GM18868 (cell line): ENCODE measurements around the gene RAD54L.
A peak's percentile ranks its signal among the peaks of the same experiment; 100 is the strongest.

Source experiments
- ATAC-seq: cut with Tn5 transposase; IDR thresholded peaks from one replicate; pipeline ENCODE4 v1.9.1; 2021; ENCODE audit warnings: mild to moderate bottlenecking, moderate library complexity; ENCODE audit not compliant: unreplicated experiment

RAD54L gene

DNA sequence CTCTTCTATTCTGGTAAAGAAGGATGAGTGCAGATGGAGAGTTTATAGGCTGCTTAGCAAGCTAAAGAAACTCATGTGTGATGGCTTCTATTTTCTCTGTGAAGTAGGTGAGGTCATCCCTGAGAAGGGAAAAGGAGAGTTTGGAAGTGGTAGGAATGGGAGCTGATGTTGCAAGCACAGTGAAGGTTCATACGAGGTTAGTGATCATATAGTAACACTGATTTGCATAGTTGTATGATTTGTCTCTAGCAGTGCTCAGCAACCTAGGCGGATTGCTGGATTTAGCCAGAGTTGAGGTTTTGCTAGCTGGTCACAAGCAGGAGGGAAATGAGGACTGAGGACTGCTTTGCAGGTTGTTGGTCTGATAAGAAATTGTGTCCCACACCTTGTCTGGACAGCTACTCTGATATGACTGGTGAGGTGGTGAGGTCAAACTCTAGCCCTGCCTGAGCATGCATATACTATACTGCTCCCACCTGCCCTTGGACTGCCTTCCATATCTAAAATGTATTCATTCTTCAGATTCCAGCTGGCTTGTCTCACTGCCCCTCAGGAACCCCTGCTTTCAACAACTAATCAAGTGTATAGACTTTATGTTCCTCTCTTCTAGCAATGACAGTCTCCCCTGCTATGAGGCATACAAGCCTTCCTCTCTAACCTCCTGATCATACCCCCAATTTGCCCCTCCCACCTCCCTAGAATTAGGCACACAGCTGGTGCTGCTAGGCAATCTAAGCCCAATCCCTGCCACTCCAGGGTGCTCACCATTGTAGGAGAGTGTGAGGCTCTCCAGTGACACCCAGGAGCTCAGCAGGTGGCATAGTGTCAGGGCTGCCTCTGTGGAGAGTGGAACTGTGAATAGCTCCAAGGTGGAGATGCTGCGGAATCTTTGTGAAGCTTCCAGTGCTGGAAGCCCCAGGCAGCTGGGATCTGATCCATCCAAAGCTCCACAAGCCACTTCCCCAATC, 37.3 kb downstream of the RAD54L start:
- ATAC-seq, result no peak

DNA sequence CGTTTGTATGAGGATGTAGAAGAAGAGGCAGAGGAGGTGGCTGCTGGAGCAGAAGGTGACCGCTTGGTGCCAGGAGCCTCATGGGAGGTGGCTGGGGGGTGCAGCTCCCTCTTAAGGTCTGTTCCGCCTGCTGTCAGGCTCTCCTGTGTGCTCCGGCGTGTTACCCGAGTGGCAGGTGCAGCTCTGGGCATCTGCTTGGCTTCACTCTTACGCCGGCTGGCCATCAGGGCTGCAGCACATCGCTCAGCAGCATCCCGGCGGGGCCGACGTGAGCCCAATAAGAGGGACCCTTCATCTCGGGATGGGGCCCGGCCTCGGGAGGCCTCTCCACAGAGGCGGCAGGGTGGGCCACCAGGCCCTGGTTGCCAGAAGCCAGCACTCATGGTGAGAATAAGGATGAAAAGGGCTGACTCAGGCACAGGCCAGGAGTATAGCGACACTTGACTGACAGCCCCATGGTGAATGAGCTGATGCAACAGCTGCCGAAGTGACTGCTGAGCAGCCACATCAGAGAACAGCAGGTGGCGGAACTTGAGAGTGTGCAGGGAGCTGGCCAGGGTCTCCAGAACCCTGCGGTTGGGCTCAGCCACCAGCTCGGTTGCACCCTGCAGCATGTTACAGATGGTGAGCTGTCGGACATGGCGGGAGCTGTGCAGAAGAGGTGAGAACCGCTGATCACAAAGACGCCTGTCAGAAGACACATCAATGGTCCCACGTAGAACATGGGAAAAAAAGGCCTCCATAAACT, 38.3 kb downstream of the RAD54L start:
- ATAC-seq, result no peak

DNA sequence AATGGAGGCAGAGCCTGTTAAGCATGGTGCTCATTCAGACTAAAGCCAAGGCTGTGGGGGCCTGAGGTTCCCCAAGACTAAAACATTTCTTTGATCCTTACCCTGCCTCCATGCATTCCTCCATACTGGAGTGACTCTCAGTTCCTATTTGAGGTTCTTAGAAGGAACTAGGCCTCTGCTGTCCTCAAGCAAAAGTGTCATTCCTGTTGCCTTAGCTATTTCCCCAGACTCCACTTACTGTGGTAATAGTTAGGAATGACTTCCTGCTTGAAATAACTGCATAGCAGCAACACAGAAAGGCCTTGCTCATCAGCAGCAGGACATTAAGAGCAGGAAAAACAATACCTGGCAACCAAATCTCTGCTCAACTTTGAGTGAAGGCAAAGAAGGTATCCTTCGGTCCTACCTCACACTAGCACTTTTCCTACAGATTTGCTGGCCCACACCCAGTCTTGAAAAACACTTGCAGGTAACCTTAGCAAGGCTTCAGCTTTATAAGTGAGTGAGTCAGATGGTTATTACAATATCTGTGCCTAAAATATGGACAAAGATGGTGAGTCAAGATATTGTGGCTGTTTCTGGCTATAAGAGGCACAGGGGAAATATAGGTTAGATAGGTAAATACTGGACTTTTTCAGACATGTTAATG, 41.0 kb downstream of the RAD54L start:
- no peak for ATAC-seq

DNA sequence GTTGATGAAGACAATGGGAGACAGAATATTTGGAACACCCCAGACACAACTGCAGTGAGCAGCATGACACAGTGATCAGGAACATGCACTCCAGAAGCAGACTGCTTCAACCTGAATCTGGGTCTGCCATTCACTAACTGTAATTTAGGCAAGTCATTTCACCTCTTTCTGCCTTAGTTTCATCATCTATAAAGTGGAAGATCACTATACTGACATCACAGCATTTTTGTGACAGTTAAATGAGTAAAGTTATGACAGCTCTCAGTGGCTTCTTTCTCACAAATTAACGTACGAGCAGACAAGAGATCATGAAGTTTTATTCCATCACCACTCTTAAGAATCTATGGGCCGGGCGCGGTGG, 41.6 kb downstream of the RAD54L start:
- no peak for ATAC-seq

DNA sequence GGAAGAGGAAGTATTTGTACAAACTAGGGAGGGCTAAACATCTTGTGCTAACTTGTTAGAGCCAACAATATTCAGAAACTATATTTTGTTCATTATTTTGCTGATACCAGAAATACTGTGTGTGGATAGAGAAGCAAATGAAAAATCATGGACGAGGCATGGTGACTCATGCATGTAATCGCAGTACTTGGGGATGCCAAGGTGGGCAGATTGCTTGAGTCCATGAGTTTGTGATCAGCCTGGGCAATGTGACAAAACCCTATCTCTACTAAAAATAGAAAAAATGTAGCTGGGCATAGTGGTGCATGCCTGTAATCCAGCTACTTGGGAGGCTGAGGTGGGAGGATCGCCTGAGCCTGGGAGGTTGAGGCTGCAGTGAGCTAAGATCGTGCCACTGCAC, 42.4 kb downstream of the RAD54L start:
- ATAC-seq, result no peak

DNA sequence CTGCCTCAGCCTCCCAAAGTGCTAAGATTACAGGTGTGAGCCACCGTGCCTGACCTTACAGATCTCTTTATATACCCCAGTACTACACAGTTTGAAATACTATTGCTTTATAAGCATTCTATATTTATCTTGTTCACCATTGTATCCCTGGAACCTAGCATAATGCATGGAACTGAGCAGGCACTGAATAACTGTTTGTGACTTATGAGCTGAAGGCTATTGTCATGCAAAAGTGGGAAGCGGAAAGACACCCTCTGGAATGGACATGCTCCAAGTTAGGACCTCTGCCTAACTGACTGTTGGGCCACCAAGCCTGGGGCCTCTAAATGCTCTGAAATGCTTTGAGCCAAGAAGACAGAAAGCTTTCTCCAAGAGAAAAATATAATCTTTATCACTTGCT, 47.7 kb downstream of the RAD54L start:
- no peak for ATAC-seq

DNA sequence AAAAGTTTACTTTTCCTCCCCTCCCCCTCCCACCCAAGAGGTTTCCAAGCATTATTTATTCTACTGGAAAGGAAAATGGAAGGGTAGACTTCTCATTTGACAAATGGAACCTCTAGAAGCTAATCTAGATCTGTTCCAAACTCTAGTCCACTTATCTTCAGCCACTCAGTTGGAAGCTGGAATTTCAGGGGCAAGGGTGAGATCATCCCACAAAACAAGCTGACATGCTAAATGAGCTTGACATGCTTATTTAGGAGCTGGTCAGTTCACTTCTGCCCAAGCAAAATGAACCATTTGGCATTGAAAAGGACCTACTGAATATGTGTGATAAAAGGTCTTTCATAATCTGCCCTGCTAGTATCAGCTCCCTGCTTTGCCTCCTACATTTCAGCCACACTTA, 50.8 kb downstream of the RAD54L start:
- ATAC-seq, result no peak

DNA sequence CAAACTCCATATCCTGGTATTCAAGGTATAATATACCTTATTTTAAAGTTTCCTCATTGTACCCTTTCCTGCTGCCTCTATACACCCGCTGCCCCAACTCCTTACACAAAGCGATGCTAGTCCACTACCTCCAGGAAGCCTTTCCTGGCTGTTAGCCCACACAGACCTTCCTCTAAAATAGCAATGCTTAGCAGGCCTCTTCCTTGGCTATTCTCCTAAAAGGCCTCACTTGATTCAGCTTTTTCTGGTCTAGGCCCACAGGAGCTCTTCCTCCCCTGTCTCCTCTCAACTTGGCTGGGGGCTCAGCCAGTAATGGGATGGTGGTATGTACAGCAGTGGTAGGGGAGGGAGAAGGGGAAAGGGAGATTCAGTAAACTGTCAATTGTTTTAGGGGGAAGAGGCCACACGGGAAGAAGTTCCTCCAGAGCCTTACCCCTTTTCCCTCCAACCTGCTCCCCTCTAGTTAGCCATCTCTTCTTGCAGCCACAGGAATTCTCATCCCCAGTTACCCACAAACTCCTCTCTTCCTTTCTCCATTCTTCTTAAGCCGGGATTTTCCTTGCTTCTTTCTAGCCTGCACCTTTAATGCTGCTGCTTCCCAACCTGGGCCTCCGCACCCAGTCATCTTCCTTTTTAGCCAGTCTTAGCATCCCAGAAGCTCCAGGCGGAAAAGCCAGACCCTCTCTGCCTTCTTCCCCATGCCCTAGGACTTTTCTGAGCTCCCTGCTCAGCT, 53.3 kb downstream of the RAD54L start:
- no peak for ATAC-seq

DNA sequence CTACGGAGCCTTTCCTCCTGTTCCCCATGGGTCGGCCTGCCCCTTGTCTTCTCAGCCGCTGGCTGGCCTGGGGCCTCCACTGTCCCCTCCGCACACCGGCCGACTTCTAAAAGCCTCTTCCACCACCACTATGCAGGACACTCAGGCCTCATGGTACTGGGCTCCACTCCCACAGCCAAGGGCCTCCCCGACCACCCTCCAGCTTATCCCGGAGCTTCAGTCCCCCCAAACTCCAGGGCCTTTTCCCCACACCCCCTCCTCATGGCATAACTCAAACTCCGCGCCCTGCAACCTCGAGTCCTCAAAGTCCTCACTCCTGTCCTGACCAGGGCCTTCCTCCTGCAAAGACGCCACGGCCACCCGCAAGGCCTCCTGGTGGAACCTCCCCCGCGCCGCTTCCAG, 53.8 kb downstream of the RAD54L start:
- ATAC-seq, result no peak

DNA sequence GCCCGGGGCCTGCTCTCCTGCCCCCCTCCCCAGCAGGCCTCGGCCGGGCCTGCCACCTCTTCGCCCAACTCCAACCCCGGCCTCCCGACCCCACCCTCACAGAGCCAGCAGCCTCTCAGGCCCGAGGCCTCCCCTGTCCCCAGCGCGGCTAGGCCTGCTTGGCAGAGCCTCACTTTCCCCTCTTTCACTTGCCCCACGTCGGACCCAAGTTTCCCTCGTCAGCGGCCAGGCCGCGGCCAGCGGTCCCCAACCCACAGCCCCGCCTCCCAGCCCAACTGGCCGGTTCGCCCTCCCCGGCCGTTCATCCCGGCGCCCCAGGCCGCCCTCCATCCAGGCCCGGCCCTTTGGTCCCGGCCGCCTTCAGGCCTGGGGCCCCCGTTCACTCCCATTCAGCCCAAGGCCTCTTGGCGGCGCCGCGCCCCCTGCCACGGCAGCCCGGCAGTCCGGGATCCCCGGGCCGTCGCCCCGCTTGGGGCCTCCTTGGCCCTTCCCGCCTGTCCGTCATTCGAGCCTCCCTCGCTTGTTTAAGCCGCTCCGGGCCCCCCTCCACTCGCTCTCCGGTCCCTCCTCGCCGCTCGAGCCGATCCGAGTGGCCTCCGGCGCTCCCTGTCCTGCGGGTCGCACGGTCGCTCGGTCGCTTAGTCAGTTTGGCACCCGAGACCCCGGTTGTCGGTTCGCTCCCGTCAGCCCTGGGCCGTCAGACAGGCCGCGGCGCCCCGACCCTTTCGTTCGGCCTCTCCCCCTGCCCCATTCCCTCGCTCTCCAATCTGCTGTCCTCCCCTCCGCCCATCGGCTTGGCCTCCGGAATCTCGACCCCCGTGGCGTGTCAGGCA, 54.5 kb downstream of the RAD54L start:
- peak; percentile 35 for ATAC-seq

DNA sequence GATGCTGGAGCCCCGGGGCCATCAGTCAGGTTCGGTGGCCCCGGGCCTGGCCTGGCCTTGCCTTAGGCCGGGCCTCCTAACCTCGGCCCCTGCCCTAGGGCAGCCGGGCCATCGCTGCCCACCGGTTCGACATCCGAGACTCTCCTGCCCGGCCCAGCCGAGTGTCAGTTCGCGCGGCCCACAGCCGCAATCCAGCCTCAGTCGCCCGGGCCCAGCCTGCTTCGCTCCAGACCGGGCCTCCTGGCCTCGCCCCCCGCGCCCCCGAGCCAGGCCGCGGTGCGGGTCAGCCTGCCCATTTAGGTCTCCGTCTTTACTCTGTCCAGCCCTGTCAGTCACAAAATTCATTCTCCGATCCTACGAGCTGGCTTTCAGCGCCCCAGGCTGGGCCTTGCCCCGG, 55.1 kb downstream of the RAD54L start:
- peak; percentile 1 for ATAC-seq

DNA sequence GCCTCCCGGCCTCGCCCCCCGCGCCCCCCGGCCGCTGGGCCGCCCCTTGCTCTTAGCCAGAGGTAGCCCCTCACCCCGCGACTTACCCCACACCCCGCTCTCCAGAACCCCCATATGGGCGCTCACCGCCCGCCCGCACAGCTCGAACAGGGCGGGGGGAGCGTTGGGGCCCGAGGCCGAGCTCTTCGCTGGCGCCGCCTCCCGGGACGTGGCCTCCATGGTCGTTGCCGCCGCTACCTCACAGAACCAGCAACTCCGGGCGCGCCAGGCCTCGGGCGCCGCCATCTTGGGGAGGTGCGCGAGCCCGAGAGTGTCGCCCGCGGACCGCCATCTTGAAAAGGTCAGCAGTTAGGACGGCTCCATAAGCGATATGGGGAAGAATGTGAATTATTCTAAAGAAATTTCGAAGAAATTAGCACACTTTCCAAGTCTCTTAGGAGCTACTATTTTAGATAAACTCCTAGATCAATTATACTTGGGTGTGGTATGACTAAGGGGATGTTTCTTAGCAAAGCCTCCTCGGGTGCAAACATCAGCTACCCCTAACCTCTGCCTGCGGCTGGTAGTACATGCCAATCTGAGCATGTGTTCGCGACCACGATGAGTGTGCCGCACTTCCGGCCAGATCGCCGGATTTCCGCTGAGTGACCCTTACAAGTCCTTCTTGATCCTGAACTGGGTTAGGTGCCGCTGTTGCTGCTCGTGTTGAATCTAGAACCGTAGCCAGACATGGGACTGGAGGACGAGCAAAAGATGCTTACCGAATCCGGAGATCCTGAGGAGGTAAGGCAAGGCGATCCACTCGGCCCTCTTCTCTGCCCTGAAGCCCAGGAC, 55.7 kb downstream of the RAD54L start, which contains the start of the genes LRRC41 and UQCRH:
Gene LRRC41 (minus strand): TSS at position 579 of the 834 bp plus-strand sequence. CDS start 294 bp downstream, at position 285.
Gene UQCRH (plus strand): TSS at position 661 of the 834 bp plus-strand sequence. CDS start 69 bp downstream, at position 730.
- ATAC-seq, result peak; percentile 79

DNA sequence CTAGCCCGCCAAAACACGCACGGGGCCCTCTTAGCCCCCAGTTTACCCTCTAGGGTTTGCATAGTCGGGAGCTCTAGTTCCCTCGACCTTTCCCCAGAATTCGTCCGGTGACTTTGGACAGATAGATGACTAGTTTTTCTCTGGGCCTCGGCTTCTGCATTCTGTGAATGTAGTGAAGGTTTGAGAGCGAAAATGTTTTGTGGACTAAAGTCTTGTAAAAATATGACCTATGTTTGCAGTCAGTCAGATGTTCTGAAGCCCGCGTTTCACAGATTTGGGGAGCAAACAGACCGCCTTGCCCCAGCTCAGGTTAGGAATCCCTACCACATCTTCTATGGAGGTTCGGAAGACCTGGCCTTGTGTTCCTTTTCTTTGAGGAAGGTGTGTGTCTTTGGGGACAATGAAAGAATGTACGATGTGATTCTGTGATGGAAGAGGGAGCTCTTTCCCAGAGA, 56.3 kb downstream of the RAD54L start:
- no peak for ATAC-seq

DNA sequence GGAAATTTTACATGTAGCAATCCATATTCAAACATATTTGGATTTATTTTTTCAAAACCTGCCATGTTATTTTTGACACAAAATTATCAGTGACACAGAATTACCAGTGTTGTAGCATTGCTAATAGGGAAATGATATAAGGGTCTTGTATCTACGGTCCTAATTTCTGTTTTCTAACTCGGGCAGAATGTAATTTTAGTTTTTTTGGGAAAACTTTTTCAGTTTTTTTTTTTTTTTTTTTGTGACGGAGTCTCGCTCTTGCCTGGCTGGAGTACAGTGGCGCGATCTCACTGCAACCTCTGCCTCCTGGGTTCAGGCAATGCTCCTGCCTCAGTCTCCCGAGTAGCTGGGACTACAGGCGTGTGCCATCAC, 58.6 kb downstream of the RAD54L start:
- ATAC-seq, result no peak

DNA sequence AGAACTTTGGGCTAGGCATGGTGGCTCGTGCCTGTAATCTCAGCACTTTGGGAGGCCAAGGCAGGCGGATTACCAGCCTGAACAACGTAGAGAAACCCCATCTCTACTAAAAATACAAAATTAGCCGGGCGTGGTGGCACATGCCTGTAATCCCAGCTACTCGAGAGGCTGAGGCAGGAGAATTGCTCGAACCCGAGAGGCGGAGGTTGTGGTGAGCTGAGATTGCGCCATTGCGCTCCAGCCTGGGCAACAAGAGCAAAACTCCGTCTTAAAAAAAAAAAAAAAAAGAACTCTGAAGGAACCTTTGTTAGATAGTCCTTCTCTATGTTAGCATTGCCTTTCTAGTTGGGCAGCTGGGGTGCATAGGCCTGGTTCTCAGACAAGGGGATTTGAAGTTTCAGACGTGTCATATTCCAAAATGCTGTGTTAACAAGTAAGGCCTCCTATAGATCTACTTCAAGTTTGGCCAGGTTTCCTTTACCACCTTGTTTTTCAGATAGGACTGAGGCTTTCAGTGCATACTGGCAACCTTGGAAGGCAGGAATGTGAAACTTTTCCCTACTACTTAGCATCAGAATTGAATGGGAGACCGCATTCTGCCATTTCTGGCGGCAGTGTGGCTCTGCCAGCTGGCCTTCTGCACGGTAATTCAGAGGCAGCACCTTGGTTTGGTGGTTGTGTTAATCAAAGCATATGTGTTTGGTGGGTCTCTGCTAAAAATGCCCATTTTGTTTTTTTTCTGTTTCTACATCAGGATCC, 62.0 kb downstream of the RAD54L start:
- no peak for ATAC-seq

DNA sequence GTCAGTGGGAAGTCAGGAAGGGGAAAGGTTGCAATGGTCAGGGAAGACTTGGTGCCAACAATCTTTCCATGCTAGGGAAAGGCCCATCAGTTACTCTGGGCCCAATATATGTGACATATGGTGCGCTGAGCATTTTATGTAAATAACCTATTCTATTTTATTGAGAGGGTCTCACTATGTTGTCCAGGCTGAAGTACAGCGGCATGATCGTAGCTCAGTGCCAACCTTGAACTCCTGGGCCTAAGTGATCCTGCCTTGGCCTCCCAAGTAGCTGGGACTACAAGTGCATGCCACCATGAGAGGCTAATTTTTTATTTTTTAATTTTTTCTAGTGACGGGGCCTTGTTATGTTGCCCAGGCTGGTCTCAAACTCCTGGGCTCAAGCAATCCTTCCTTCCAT, 62.8 kb downstream of the RAD54L start:
- no peak for ATAC-seq

DNA sequence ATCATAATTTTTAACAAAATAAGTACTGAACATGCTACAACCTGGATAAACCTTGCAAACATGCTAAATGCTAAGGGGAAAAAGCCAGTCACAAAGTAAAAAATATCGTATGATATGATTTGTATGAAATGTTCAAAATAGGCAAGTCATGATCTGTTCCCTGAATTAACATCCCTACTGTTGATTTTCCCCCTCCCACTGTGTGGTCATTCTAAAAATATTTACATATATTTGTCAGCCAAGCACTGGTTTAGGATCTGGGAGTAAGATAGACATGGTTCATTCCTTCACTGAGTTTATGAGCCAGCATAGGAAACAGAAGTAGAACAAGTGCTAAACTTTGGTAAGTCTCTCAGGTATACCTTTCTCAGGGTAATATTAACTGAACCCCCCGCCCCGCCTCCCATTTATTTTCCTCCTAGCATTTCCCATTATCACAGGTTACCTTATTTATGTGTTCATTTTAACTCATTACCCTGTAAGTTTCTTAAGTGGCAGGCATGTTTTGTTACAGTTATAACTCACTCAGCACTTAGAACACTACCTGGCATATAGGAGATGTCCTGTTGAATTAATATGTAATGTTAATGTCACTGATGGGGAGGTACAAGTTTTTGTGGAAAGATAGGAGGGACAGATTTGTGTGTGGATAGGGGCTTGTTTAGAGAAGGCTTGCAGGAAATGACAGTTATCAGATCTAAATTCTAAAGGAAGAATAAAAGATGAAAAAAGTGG, 68.3 kb downstream of the RAD54L start:
- no peak for ATAC-seq
